Transverse colon (tissue), 4 donors: ENCODE results near the gene SUMF1.

Experiments used
- CTCF ChIP-seq, 5 experiments: fragments of 200-600 bp in 3 of 5; fragments of 450-650 bp in 2 of 5; sonication (generic) in 3 of 5; IDR thresholded peaks; 1 replicate in 2 of 5; 2 replicates in 3 of 5; pipeline ENCODE4 v1.5.1; 2016 to 2017; ENCODE audit warnings: antibody characterized with exemption in 5 of 5, inconsistent platforms in 3 of 5, mild to moderate bottlenecking in 2 of 5, moderate library complexity in 1 of 5
- POLR2A ChIP-seq: fragments of 450-650 bp; IDR thresholded peaks from one replicate; pipeline ENCODE4 v1.6.1; 2016; ENCODE audit warnings: antibody characterized with exemption, mild to moderate bottlenecking, moderate library complexity
- POLR2AphosphoS5 ChIP-seq, 3 donors: sonication (generic); formaldehyde crosslinking; IDR thresholded peaks; one replicate each; pipeline ENCODE4 v1.6.1; 2016; ENCODE audit warnings: antibody characterized with exemption in 3 of 3

GRCh38 chr3:4426261-4426781, 40.7 kb downstream of the SUMF1 start:
- TF ChIP-seq CTCF (IDR thresholded peaks at IDR 0.05) (no peak), POLR2AphosphoS5 (IDR thresholded peaks at IDR 0.05) (no peak), POLR2A (no peak)
